ENCODE measurements around the gene CDK8.
A peak's percentile ranks its signal among the peaks of the same experiment; 100 is the strongest.

Gene CDK8

DNA sequence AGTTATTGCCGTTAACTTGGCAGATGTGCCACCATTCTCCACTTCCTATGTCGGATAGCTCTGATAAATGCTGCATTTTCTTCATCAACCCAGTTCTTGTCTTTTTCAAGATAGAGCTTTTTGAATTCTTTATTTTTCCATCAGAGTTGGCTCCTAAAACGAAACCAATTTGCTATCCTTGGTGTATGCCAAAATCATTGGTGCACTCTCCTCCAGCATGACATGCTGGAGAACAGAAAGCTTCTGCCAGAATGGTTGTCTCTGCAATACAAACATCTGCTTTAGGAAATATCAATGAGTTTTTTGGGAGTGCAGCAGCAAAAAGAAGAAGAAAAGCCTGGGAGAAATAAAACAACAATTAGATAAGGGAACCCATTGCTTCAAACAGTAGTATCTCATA is 124.2 kb downstream of the CDK8 start:
- H3K4me3 ChIP-seq (ENCODE audit: low read length), result no peak overlapping the region
- TF ChIP-seq, protein P1, sequence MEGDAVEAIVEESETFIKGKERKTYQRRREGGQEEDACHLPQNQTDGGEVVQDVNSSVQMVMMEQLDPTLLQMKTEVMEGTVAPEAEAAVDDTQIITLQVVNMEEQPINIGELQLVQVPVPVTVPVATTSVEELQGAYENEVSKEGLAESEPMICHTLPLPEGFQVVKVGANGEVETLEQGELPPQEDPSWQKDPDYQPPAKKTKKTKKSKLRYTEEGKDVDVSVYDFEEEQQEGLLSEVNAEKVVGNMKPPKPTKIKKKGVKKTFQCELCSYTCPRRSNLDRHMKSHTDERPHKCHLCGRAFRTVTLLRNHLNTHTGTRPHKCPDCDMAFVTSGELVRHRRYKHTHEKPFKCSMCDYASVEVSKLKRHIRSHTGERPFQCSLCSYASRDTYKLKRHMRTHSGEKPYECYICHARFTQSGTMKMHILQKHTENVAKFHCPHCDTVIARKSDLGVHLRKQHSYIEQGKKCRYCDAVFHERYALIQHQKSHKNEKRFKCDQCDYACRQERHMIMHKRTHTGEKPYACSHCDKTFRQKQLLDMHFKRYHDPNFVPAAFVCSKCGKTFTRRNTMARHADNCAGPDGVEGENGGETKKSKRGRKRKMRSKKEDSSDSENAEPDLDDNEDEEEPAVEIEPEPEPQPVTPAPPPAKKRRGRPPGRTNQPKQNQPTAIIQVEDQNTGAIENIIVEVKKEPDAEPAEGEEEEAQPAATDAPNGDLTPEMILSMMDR (IDR thresholded peaks at IDR 0.05; ENCODE audit: insufficient read depth, low read depth, low read length, missing control alignments), result no peak
- no peak for DNase-seq (ENCODE audit: low read depth)

DNA sequence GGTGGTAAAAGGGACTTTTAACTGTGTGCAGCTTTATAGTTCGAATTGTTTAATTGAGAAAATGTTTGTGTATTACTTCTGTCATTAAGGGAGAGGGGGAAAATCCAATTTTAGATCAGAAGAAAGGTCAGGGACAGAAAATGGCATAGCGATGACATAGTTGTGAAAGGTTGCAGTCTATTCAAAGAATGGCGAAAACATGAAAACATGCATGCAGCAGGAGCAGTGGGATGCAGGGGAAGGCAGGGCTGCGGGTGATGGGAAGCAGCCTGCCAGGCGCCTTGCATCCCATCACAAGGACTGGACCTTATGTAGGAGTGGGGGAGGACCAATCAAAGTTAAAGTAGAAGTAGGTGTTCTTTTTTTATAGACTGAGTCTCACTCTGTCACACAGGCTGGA is 125.9 kb downstream of the CDK8 start:
- DNase-seq (ENCODE audit: low read depth), result no peak
- TF ChIP-seq, protein P1 (IDR thresholded peaks at IDR 0.05; ENCODE audit: insufficient read depth, low read depth, low read length, missing control alignments), result no peak
- no peak overlapping the region for H3K4me3 ChIP-seq (ENCODE audit: low read length)

DNA sequence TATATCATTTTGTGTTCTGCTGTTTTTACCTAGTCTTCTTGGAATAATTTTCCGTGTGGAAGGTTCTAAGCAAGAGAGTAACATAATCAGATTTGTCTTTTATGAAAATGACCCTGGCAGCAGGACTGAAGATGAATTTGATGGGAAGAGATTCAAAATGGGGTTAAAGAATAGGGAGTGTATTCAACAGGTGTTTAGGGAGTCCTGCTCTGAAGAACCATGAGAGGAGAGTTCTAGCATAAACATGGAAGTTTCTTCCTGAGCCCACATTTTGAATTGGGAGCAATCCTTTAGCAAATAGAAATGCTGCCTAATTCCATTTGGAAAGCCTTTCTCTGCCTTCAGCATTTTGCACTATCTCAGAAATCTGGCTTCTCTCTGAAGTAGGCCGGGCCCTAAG is 127.0 kb downstream of the CDK8 start:
- TF ChIP-seq, protein P1 (IDR thresholded peaks at IDR 0.05; ENCODE audit: insufficient read depth, low read depth, low read length, missing control alignments), result no peak
- no peak for DNase-seq (ENCODE audit: low read depth)
- no peak overlapping the region for H3K4me3 ChIP-seq (ENCODE audit: low read length)

DNA sequence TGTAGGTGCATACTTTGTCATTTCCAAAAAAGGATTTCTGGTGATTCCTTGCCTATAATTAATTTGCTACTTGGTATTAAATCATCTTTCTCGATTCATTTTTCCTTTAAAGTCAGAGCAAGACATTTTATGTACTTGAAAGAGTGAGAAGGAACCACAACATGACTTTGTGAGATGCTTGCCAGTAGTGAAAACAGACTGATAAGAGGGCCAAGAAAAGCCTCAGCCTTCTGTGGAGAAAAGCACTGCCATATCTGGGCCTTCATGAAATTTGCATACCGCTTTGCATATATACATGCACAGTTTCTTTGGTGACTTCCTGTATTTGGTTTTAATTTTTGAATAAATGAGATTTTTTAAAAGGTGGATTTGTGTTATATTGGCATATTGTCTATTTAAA is 128.4 kb downstream of the CDK8 start:
- no peak for DNase-seq (ENCODE audit: low read depth)
- TF ChIP-seq, protein P1 (IDR thresholded peaks at IDR 0.05; ENCODE audit: insufficient read depth, low read depth, low read length, missing control alignments), result no peak
- no peak overlapping the region for H3K4me3 ChIP-seq (ENCODE audit: low read length)

DNA sequence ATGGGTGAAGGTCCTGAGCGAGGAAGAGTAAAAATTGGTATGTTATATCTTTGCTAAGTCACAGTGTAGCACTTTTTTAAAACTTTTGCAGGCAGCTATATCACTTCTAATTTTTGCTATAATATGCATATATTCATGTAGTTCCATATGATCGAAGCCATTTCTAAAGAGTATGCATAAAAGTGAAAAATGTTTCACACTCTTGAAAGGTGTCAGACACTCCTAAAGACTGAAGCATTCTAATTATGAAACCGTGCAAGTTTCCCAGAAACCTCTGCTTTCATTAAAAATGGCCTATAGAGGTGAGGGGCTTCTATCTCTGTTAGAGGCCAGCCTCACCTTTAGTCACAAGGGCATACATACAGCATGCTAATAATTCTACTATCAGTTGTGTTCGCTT is 128.9 kb downstream of the CDK8 start:
- TF ChIP-seq, protein P1 (IDR thresholded peaks at IDR 0.05; ENCODE audit: insufficient read depth, low read depth, low read length, missing control alignments), result no peak
- no peak overlapping the region for H3K4me3 ChIP-seq (ENCODE audit: low read length)
- no peak for DNase-seq (ENCODE audit: low read depth)

DNA sequence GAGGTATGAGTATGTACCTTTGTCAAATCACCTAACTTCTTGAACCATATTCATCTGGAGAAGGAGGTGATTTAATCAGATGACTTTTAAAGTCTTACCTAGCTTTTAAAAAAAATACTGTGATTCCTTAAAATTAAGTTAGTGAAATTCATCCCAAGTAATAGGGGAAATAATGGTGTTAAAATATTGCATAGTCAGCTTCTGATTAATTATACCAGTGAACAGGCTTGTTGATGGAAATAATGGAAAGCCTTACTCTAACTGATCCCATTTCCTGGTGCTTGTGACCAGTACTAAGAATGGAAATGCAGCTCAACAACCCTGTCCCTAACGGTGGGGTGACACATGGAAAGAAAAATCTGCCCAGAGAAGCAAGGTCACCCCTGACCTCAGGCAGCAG is 130.7 kb downstream of the CDK8 start:
- H3K4me3 ChIP-seq (ENCODE audit: low read length), result no peak overlapping the region
- DNase-seq (ENCODE audit: low read depth), result no peak
- TF ChIP-seq, protein P1 (IDR thresholded peaks at IDR 0.05; ENCODE audit: insufficient read depth, low read depth, low read length, missing control alignments), result no peak

DNA sequence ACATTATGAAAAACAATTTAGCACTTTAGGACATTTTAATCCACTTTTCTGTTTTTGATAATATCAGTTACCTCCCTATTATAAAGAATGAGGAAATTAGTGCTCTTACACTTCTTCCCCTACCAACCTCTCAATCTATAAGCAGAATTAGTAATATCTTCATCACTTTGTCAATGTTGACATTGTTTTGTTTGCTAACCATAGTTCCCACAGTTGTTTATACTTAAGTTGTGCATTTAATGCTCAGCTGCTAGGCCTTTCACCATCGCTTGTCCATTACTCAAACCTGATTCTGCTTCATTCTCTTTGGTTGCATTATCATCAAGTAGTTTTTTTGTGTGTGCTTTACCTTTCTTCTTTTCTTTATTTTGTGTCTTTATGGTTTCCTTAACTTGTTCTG is 132.1 kb downstream of the CDK8 start:
- peak; percentile 13 for DNase-seq (ENCODE audit: low read depth)
- no peak overlapping the region for H3K4me3 ChIP-seq (ENCODE audit: low read length)
- TF ChIP-seq, protein P1 (IDR thresholded peaks at IDR 0.05; ENCODE audit: insufficient read depth, low read depth, low read length, missing control alignments), result no peak

Measured in epithelial cell of esophagus (primary cell).